GM12875 (cell line): ENCODE results near the gene DEFB129.
"Not testable (repeated sequence)": the region's sequence is repeated elsewhere in the genome, so short reads cannot be mapped to it uniquely, and the experiment has no call there.

Source experiments
- H3K4me3 ChIP-seq: one replicate; pipeline ENCODE4 v1.5.1; 2011; ENCODE audit warnings: low read depth, low read length, control low read depth
- CTCF ChIP-seq: IDR thresholded peaks from 2 replicates; pipeline ENCODE4 v1.5.1; 2011; ENCODE audit warnings: low read depth, mild to moderate bottlenecking, control low read depth, inconsistent platforms, low read length, moderate library complexity, borderline replicate concordance; ENCODE audit not compliant: insufficient read depth

The DEFB129 gene

DNA sequence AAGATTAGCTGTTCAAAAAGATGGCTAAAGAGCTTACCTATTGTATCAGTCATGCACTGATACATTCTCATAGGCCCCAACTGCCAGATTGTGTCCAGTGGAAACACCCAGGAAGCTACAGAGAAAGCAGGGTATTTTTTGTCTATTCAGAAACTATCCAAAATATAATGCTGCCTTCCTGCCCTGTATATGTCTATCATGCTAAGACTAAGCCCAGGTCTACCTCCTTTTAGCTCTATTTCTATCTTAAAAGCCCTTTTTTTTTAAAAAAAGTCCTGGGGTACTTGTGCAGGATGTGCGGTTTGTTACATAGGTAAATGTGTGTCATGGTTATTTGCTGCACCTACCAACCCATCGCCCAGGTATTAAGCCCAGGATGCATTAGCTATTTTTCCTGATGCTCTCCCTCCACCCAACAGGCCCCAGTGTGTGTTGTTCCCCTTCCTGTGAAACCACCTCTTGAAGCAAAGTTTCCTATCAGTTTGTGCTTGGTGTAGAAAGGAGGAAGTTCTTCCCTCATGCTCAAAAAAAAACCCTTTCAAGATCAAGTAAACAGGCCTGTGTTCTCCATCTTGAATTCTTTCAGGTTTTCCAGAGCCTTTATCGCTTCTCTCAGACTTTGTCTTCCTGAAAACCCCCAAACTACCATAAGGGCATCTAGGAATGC lies 514 bp downstream of the DEFB129 start:
- H3K4me3 ChIP-seq, result no peak overlapping the region
- TF ChIP-seq CTCF, result no peak

DNA sequence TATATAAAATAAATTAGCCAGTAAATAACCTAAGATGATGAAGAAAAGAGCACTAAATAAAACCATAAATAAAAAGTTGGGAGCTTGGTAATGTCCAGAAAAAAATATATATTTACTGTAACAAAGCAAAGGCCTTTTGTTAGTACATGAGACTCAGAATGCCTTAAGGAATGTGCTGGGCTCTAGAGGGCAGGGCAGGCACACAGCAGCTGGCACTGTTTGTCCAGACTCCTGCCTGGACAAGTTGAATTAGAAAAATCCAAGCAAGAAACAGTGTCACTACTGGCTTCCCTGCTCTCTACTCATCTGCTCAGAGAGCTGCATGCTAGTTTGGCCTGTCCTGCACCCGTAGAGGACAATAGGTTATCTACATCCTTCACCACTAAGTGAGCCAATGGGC lies 8.8 kb downstream of the DEFB129 start:
- TF ChIP-seq CTCF, result no peak
- H3K4me3 ChIP-seq, result no peak overlapping the region

DNA sequence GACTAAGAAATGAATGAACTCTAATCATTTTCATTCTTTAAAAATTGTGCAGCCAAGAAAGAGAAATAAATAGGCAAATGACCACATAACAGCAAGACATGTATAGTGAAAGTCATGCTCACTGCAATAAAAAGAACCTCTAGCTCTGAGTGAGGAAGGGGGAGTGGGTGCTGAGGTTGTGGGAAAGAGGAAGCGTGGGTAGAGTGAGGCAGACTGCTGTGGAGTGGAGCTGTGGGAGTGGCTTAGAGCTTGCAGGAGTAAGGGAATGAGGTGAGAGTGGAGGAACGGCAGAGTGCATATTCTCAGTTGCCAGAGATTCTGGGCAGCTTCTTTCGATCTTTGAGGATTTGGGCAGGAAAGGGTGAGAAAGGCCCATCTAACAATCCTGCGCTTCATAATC lies 10.4 kb downstream of the DEFB129 start:
- no peak for TF ChIP-seq CTCF
- no peak overlapping the region for H3K4me3 ChIP-seq

- no peak overlapping the region for H3K4me3 ChIP-seq
- TF ChIP-seq CTCF, result no peak
Measured at GRCh38 chr20:237929-238328, 10.9 kb downstream of the DEFB129 start.

GRCh38 chr20:242905-243304 lies 15.8 kb downstream of the DEFB129 start:
- TF ChIP-seq CTCF, result no peak
- H3K4me3 ChIP-seq, result no peak overlapping the region

- no peak overlapping the region for H3K4me3 ChIP-seq
- no peak for TF ChIP-seq CTCF
Measured at GRCh38 chr20:251354-251753, 24.3 kb downstream of the DEFB129 start.

- no peak overlapping the region for H3K4me3 ChIP-seq
- TF ChIP-seq CTCF, result no peak
Measured at GRCh38 chr20:252801-253200, 25.7 kb downstream of the DEFB129 start.

GRCh38 chr20:253447-253846 lies 26.4 kb downstream of the DEFB129 start:
- not testable (repeated sequence) for H3K4me3 ChIP-seq
